ENCODE data around the gene TEKT5. TPM values are rescaled to one million over a fixed set of nuclear protein-coding genes. Genes with fewer than 3 reads are reported as not detected.
A peak's percentile ranks its signal among the peaks of the same experiment; 100 is the strongest.

TEKT5 gene
- total and polyA plus RNA-seq, 8 donors, result 0.28 to 22.8 (median 1.0) TPM; not detected in 2

GRCh38 chr16:10583269-10583668 is 111.5 kb downstream of the TEKT5 start:
- intact Hi-C loops (cut with DNase I; ENCODE audit: low total_unique reads), result no loop called here
- H3K27ac ChIP-seq, result no peak overlapping the region
- H3K9me3 ChIP-seq, result no peaks in the 10 kb centered on the region
- DNase-seq, result no peak
- no peak overlapping the region for H3K4me3 ChIP-seq
- TF ChIP-seq EP300 (IDR thresholded peaks at IDR 0.05), result no peak
- peaks cover 0 to 29% (median 0%) of the 10 kb centered on the region in 3 donors for H3K27me3 ChIP-seq
- H3K4me1 ChIP-seq, result peaks cover 19 to 33% (median 30%) of the 10 kb centered on the region in 4 donors
- H3K36me3 ChIP-seq, result no peaks in the 10 kb centered on the region
- WGBS, 5 donors, result 85 to 93% (median 89%) methylated on average over 4 of the region's 4 CpGs

- H3K4me1 ChIP-seq, result peaks cover 37 to 50% (median 47%) of the 10 kb centered on the region in 4 donors
- WGBS, 5 donors, result 47 to 68% (median 57%) methylated on average over 2 of the region's 2 CpGs
- H3K36me3 ChIP-seq, result no peaks in the 10 kb centered on the region
- no peaks in the 10 kb centered on the region for H3K9me3 ChIP-seq
- H3K27ac ChIP-seq, result peak overlapping the region; percentile 93 to 97 (median 95)
- TF ChIP-seq POLR2A (IDR thresholded peaks at IDR 0.05), result no peak
- TF ChIP-seq POLR2AphosphoS5 (IDR thresholded peaks at IDR 0.05), result no peak
- no peak for TF ChIP-seq CTCF (IDR thresholded peaks at IDR 0.05)
- no peak for TF ChIP-seq EP300 (IDR thresholded peaks at IDR 0.05)
- peaks cover 0 to 21% (median 0%) of the 10 kb centered on the region in 3 donors for H3K27me3 ChIP-seq
- no peak for DNase-seq
- no peak overlapping the region for H3K4me3 ChIP-seq
- intact Hi-C loops (cut with DNase I; ENCODE audit: low total_unique reads), result no loop called here
Observed at GRCh38 chr16:10581507-10581906, 113.2 kb downstream of the TEKT5 start.

- peak overlapping the region; percentile 93 to 97 (median 95) for H3K27ac ChIP-seq
- H3K4me3 ChIP-seq, result peak overlapping the region; percentile 79 to 90 (median 88)
- peaks cover 0 to 21% (median 0%) of the 10 kb centered on the region in 3 donors for H3K27me3 ChIP-seq
- no peak for DNase-seq
- H3K9me3 ChIP-seq, result no peaks in the 10 kb centered on the region
- no peaks in the 10 kb centered on the region for H3K36me3 ChIP-seq
- intact Hi-C loops (cut with DNase I; ENCODE audit: low total_unique reads), result no loop called here
- H3K4me1 ChIP-seq, result peaks cover 37 to 57% (median 52%) of the 10 kb centered on the region in 4 donors
- TF ChIP-seq CTCF (IDR thresholded peaks at IDR 0.05), result no peak
- no peak for TF ChIP-seq EP300 (IDR thresholded peaks at IDR 0.05)
- no peak for TF ChIP-seq POLR2AphosphoS5 (IDR thresholded peaks at IDR 0.05)
- TF ChIP-seq POLR2A (IDR thresholded peaks at IDR 0.05), result no peak
- WGBS, 5 donors, result 14 to 25% (median 21%) methylated on average over 7 of the region's 7 CpGs
Observed at GRCh38 chr16:10580883-10581247, 113.9 kb downstream of the TEKT5 start.

- H3K4me3 ChIP-seq, result peak within 1 kb of the TSS; percentile 79 to 90 (median 88)
- DNase-seq, result peak; percentile 85 to 95
- no peaks in the 10 kb centered on the region for H3K36me3 ChIP-seq
- TF ChIP-seq CTCF (IDR thresholded peaks at IDR 0.05) (peak in 5 of 7 experiments; percentile 23 to 61 (median 41)), POLR2A (IDR thresholded peaks at IDR 0.05) (peak in 1 of 4 donors; percentile 10), POLR2AphosphoS5 (IDR thresholded peaks at IDR 0.05) (peak; percentile 71 to 81 (median 79)), EP300 (IDR thresholded peaks at IDR 0.05) (no peak)
- H3K27me3 ChIP-seq, result peaks cover 0 to 21% (median 0%) of the 10 kb centered on the region in 3 donors
- H3K9me3 ChIP-seq, result no peaks in the 10 kb centered on the region
- 1 to 2% (median 2%) methylated on average over 25 to 91 of the region's 91 CpGs for WGBS, 5 donors
- peaks cover 37 to 62% (median 54%) of the 10 kb centered on the region in 4 donors for H3K4me1 ChIP-seq
- peak within 1 kb of the TSS; percentile 93 to 97 (median 95) for H3K27ac ChIP-seq
- intact Hi-C loops (cut with DNase I; ENCODE audit: low total_unique reads), result no loop called here
Observed at GRCh38 chr16:10579965-10580882, 114.5 kb downstream of the TEKT5 start, which contains the start of gene EMP2. Gene EMP2 (minus strand): TSS chr16:10580598. CDS start chr16:10547617, 32,981 bp downstream.

Measured in stomach (tissue), 9 donors.